Loucy (cell line): ENCODE measurements around the gene MRS2.
"Not testable (repeated sequence)": the region's sequence is repeated elsewhere in the genome, so short reads cannot be mapped to it uniquely, and the experiment has no call there.

ENCODE experiments used
- EZH2phosphoT487 ChIP-seq: fragments of 200-600 bp; IDR thresholded peaks from 2 replicates; pipeline ENCODE4 v1.6.1; 2018; ENCODE audit warnings: antibody characterized with exemption, mild to moderate bottlenecking, moderate library complexity, borderline replicate concordance
- TF ChIP-seq, protein P1 (sequence below): fragments of 200-600 bp; sonication (generic); conservative IDR thresholded peaks from 2 replicates; pipeline ENCODE4 v1.5.1; 2014; ENCODE audit warnings: mild to moderate bottlenecking, antibody characterized with exemption, low read length

DNA sequence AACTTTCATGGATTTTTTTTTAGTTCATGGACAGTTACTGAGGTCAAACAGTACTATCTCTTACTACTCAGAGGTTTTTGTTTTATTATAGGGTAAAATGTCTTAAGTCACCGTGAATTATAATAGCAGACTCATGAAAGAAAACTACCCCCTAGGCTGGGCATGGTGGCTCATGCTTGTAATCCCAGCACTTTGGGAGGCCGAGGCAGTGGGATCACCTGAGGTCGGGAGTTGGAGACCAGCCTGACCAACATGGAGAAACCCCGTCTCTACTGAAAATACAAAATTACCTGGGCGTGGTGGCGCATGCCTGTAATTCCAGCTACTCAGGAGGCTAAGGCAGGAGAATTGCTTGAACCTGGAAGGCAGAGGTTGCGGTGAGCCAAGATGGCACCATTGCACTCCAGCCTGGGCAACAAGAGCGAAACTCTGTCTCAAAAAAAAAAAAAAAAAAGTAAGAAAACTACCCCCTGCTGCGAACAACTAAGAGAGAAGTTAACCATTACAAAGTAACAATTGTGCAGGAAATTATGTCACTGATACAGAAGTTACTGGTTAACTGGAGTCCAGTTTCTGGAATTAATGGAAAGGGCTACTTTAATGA is 19.7 kb upstream of the MRS2 start:
- TF ChIP-seq, protein P1, sequence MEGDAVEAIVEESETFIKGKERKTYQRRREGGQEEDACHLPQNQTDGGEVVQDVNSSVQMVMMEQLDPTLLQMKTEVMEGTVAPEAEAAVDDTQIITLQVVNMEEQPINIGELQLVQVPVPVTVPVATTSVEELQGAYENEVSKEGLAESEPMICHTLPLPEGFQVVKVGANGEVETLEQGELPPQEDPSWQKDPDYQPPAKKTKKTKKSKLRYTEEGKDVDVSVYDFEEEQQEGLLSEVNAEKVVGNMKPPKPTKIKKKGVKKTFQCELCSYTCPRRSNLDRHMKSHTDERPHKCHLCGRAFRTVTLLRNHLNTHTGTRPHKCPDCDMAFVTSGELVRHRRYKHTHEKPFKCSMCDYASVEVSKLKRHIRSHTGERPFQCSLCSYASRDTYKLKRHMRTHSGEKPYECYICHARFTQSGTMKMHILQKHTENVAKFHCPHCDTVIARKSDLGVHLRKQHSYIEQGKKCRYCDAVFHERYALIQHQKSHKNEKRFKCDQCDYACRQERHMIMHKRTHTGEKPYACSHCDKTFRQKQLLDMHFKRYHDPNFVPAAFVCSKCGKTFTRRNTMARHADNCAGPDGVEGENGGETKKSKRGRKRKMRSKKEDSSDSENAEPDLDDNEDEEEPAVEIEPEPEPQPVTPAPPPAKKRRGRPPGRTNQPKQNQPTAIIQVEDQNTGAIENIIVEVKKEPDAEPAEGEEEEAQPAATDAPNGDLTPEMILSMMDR, result not testable (repeated sequence)
- TF ChIP-seq EZH2phosphoT487, result not testable (repeated sequence)
